GM18526 (cell line): ENCODE measurements around the gene COL26A1.

ENCODE experiments used
- POLR2A ChIP-seq: IDR thresholded peaks from 3 replicates; pipeline ENCODE4 v1.6.1; 2011; ENCODE audit not compliant: insufficient read length; ENCODE audit errors: extremely low read depth

COL26A1 gene

DNA sequence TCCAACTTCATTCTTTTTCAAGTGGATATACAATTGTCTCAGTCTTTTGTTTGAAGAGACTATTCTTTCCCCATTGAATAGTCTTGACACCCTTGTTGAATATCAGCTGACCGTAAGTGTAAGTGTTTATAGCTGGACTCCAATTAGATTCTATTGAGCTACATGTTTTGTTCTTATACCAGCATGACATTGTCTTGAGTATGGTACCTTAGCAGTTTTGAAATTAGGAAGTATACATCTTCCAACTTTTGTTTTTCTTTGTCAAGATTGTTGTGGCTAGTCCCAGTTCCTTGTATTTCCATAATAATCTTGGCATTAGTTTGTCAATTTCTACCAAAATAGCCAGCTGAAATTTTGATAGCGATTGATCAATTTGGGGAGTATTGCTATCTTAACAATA lies 209.5 kb downstream of the COL26A1 start:
- TF ChIP-seq POLR2A: no peak

DNA sequence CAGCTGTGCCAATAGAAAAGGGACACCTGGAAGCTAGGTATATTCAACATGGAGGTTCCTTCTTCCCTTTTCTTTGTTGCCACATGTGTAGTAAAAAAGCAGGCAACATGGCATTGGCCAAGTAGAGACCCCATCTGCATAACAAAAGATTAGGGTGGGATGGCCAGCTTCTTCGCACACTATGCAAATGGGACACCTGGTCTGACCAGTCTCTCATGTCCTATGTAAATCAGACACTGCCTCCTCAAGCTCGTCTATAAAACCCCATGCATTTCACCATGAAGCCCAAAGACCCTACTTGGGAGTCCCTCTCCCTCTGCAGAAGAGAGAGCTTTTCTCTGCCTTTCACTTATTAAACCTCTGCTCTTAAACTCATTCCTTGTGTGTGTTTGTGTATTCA lies 212.5 kb downstream of the COL26A1 start:
- no peak for TF ChIP-seq POLR2A

DNA sequence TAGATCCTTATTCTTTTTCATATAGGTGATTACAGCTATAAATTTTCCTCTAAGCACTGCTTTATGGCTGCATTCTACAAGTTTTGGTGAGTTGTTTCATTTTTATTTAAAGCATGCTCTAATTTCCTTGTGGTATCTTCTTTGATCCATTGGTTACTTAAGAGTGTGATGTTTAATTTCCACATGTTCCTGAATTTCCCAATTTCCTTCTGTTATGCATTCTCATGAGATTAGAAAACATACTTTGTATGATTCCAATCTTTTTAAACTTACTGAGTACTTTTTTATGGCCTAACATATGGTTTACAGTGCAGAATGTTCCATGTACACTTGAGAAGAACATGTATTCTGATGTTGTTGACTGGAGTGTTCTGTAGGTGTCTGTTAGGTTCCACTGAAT lies 213.0 kb downstream of the COL26A1 start:
- TF ChIP-seq POLR2A: no peak

DNA sequence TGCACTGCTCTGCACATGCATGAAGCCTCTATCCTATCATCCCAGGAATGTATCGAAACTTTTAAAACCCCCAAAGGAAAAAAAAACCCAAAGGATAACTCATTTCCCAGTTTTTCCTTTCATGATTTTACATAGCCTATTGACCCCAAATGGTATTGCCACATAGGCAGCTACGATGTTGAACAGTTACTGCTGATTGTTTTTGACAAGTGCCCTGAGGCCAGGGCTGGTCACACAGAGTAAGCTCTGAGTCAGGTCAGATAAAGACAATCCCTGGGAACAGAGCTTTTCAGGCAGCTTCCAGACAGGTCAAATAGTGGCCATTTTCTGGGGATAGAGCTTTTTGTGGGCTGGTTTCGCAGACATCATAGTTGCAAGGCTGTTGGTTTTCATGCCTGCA lies 214.3 kb downstream of the COL26A1 start:
- TF ChIP-seq POLR2A: no peak

DNA sequence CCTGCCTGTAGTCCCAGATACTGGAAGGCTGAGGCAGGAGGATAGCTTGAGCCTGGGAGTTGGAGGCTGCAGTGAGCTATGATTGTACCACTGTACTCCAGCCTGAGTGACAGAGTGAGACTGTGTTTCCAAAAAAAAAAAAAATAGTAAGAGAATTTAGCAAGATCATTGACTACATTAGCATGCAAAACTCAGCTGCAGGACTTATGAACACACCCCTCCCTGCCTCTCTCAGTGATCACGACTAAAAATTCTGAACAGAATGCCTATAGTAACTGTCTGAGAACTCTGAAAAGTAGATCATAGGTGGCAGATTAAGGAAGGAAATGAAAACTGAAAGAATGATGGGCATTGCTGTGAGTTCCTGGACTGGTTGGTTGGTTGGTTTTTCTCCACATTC lies 215.9 kb downstream of the COL26A1 start:
- TF ChIP-seq POLR2A: no peak

DNA sequence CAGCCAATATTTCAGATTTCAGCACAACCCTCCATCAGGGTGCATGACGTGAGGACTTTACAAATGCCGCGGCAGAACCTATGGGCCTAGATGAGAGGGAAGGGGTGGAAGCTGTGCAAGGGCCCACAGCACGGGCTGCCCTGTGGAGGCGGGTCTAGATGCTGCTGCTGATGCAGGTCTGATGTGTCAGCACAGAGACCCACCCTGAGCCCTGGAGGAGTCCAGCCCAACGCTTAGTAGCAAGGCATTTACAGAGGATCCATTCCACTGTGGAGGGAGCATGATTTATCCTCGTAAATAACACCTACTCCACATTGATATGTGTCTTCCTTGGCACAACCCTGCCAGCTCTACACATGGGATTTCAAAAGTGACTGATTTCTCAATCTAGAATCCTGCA lies 217.9 kb downstream of the COL26A1 start:
- no peak for TF ChIP-seq POLR2A

DNA sequence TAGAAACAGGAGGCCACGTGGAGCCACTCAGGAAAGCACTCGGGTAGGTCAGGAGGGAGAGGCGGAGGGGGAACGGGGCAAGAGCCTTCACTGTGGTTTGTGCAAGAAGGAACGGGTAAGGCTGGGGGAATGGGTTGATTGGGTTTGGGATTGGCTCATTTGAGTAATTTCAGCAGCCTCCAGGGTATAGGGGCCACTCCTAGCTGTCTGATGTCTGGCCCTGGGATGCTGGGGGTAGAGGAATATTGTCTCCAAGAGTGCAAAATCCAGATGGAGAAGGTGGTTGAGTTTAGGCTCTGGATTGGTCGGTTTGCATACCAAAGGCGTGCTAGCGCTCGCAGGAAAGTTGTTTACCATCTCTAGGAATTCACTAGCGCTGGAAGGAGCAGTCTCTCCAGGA lies 219.2 kb downstream of the COL26A1 start:
- TF ChIP-seq POLR2A: no peak

DNA sequence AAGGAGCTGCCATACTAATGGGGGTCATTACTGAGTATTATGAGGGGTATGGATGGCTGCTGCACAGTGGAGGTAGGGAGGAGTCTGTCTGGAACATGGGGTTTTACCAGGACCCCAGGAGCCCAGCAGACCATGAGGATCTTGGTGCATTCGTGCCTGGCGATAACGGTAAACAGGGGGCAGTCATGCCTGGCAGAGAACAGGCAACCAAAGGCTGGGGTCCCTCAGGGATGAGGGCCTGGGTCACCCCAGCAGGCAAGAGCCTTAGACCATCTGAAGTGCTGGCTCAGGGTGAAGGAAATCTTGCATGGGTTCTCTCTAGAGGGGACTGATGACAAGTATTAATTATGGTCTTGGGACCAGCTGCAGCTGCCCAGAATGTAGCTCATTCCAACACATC lies 220.3 kb downstream of the COL26A1 start:
- no peak for TF ChIP-seq POLR2A

DNA sequence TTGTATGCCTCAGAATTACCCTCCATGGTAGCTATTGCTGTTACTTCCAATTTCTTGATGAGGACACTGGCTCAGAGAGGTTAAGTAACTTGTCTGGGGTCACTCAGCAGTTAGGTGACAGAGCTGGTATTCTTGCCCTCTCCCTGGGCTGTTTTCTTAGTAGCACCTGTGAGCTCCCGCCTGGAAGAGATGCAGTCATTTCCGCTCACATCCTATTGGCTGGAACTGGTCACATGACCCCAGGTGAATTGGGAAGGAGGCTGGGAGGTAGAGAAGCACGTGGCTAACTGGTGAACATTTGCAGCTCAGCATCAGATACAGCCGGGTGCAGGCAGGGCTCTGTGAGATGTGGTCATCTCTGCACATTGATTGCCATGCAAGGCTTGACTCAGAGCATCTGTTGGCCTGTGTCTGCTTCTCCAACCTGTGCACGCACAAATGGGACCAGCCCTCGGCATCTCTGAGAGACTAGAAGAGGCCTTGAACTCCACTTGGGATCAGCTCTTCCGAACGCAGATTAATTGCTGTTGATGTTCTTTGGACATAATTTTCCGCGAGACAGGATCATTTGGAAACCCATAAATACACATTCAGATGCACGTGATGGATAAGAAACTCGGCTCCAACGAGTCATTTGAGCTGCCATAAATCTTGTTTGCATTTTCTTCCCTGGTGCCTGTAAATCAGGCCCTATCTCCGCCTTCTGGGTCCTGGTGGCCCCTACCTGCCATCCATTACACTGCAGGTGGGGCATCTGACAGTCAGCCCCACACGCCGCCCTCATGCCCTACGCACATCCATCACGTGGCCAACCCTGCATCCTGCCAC lies 223.6 kb downstream of the COL26A1 start:
- no peak for TF ChIP-seq POLR2A

DNA sequence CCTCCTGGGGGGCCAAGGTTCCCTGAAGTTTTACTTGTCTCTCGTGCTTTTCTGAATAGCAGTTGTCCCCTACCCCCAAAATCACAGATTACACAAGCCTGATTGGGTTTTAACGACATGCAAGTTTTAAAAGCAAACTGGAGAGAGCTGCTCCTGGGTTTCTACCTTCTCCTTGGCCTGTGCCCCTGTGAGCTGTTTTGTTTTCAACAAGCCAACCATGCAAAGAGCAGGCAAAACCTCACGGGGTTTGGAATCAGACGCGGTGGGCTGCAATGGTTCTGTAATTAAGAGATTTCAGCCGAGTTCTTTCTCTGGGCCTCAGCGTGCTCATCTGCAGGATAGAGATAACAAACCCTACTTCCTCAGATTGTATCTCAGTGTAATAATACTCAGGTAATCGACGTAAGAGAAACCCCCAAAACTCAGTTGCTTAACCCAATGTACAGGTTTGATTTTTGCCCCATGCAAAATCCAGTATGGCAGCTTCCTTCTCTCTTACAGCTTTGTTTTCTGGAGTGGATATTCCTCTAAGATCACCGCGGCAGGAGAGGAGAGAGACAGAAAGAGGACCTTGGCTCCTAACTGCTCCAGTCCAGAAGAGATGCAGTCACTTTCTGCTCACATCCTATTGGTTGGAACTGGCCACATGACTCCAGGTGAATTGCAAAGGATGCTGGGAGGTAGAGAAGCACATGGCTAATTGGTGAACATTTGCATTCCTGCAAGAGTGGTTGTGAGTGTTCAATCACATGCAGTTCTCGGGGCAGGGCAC lies 224.4 kb downstream of the COL26A1 start:
- TF ChIP-seq POLR2A: no peak

DNA sequence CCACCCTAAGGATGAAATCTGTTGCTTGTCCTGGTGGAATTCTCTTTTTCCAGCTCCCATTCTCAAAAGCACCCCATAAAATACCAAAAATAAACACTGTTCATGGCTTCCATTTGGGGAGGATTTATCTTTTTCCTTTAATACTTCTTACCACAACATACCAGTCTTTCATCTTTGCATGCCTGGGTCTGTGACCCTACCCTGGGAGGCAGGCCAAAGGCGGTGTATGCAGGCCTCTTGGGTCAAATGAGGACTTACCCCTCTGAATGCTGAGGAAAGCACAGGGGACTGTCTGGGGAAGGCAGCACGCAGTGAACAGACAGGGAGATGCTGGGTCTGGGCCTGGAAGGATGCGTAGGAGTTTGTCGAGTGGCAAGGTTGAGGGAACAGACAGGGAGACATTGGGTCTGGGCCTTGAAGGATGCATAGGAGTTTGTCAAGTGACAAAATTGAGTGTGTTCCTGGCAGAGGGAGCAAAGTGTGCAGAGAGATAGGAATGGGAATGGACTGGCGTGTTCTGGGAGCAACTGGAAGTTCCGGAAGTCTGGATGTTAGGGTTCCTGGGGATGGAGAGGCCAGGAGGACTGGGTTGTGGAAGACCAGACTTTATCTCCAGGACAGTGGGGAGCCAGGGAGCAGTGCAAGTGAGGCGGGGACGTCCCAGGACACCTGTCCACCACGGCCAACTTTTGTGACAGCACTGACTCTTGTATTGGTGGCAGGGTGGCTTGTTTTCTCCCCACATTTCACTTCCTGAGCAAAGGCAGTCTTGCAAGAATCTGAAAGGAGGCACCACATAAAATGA lies 225.7 kb downstream of the COL26A1 start:
- TF ChIP-seq POLR2A: no peak

DNA sequence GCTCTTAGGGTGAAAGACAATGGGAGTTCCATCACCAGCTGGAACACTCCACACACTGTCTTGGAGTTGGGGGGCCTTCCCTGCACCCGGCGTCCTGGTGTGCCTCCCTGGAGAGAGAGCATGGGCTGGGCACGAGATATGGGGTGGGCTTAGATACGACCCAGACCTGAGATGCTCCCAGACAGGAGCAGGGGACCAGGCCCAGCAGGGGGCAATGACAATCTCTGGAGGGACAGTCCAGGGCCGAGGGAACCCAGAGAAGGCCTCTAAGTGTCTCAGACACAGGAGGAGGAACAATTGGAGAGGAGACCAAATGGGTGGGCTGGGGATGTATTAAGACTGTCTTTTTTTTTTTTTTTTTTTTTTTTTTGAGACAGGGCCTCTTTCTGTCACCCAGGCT lies 226.4 kb downstream of the COL26A1 start:
- no peak for TF ChIP-seq POLR2A

DNA sequence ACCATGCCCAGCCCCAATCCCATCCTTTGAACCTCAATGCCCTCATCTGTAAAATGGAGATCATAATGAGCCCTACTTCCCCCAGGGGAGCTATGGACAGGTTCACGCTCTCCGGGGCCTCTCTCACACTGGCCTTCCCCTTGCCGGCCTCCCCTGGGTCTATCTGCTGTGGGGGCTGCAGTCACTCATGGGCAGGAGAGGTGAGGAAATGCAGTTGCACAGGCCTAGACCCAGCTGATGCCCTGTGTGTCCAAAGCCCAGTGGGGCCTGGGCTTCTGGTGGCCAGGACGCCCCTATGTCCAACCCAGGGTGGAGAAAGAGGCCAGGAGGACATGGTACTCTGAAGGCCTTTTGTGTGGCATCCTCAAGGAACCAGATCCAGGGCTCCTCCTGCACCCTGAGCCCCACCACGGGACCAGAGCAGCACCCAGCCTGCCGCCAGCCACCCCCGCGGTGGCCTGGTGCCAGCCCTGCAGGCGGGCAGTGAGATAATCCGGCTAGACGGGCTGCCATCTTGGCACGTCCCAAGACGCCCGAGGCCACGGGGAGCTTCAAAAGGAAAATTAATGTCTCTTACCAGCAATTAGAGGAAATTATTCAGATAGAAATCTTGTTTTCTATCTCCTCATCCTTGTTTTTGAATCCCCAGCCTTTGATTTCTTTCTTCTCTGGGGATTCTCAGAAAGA lies 227.4 kb downstream of the COL26A1 start:
- TF ChIP-seq POLR2A: no peak

DNA sequence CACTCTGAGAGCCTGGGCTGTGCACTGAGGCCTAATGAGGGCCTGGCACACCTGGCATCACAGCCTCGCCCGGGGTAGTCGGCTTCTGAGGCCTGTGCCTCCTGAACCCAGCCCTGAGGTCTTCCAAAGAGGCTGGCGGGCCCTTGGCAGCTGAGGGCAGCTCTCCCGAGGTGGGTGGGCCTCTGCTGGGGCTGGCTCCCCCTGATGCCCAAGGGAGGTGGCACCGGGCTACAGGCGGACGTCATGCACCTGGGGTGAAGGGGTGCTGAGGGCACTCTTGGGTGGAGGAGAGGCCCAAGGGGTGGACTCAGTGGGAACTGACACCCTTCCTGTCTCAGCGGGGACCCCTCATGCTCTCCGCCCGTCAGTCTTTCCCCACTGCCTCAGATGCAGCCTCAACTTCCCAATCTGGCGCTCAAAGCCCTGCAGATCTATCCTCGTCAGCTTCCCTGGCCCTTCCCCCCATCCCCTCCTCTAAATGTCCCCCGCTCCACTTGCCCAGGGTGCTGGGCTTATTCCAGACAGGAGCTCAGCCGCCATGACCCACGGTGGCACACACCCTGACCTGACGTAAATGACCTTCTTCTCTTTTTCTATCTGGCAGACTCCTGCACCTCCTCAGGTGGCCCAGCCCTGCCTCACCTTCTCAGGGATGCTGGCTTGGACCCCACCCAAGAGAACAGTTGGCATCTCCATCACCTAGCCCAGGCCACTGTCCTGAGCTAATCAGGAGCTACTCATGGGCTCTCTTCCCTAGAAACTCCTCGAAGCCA lies 228.2 kb downstream of the COL26A1 start:
- no peak for TF ChIP-seq POLR2A

DNA sequence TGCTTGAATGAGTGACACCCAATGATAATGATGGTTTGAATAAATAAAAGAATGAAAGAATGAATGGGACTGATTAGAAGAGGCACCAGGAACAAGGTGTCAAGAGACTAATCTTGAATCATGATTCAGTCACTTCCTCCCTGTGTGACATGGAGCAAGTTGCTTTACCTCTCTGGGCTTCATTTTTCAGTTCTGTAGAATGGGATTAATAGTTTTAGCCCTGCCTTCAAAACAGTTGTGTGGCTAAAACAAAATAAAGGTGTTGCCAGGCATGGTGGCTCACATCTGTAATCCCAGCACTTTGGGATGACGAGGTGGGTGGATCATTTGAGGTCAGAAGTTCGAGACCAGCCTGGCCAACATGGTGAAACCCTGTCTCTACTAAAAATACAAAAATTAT lies 228.8 kb downstream of the COL26A1 start:
- TF ChIP-seq POLR2A: no peak

DNA sequence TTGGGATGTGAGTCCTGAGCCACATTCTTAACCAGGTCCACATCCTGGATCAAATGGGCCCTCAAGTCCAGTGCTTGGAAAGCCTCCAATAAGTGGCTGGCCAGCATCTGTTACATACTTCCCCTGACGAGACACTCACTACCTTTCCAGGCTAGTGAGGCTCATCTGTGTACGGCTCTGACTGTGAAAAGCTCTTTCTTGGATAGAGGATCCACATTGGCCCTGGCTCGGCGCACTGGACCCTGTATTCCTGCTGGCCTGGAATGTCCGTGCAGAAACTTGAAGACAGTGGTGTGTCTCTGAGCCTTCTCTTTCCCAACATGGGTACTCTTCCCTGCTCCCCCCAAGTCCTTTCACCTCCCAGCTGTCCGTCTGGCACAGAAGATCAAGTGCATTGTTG lies 230.9 kb downstream of the COL26A1 start:
- TF ChIP-seq POLR2A: no peak
